H9 (cell line): ENCODE measurements around the gene TEX19. TPM values are rescaled to one million over a fixed set of nuclear protein-coding genes. Genes with fewer than 3 reads are reported as not detected.

Source experiments
- DNase-seq: peaks from one replicate; pipeline ENCODE4 v3.0.0-alpha.2; 2017
- H2AFZ ChIP-seq: one replicate; pipeline ENCODE4 v1.6.1; 2013; ENCODE audit warnings: mild to moderate bottlenecking, low read length, control low read depth, moderate library complexity
- H2AK5ac ChIP-seq: 2 replicates; pipeline ENCODE4 v1.6.1; 2013; ENCODE audit warnings: low read length, control low read depth, mixed read lengths; ENCODE audit not compliant: insufficient read length
- H2BK120ac ChIP-seq: one replicate; pipeline ENCODE4 v1.6.1; 2013; ENCODE audit warnings: low read depth, mild to moderate bottlenecking, low read length, control low read depth, inconsistent platforms; ENCODE audit not compliant: poor library complexity, severe bottlenecking
- H2BK12ac ChIP-seq: 2 replicates; pipeline ENCODE4 v1.6.1; 2013; ENCODE audit warnings: low read length, control low read depth, mixed read lengths, low read depth; ENCODE audit not compliant: insufficient read length
- H2BK15ac ChIP-seq: 2 replicates; pipeline ENCODE4 v1.6.1; 2013; ENCODE audit warnings: low read depth, low read length, control low read depth
- H2BK20ac ChIP-seq: one replicate; pipeline ENCODE4 v1.6.1; 2013; ENCODE audit warnings: low read depth, mild to moderate bottlenecking, low read length, control low read depth, inconsistent platforms; ENCODE audit not compliant: poor library complexity, severe bottlenecking
- H2BK5ac ChIP-seq: 2 replicates; pipeline ENCODE4 v1.6.1; 2013; ENCODE audit warnings: low read length, control low read depth, mixed read lengths; ENCODE audit not compliant: insufficient read length
- H3K14ac ChIP-seq: 2 replicates; pipeline ENCODE4 v1.6.1; 2013; ENCODE audit warnings: low read length, control low read depth; ENCODE audit not compliant: insufficient read depth
- H3K18ac ChIP-seq: 2 replicates; pipeline ENCODE4 v1.6.1; 2013; ENCODE audit warnings: low read depth, mild to moderate bottlenecking, mixed read lengths, low read length, control low read depth; ENCODE audit not compliant: insufficient read length
- H3K23ac ChIP-seq: 2 replicates; pipeline ENCODE4 v1.6.1; 2013; ENCODE audit warnings: low read length, control low read depth, mixed read lengths, low read depth; ENCODE audit not compliant: insufficient read length
- H3K23me2 ChIP-seq: 2 replicates; pipeline ENCODE4 v1.6.1; 2013; ENCODE audit warnings: low read depth, mild to moderate bottlenecking, mixed read lengths, low read length, control low read depth; ENCODE audit not compliant: insufficient read length, poor library complexity, severe bottlenecking
- H3K27ac ChIP-seq: 2 replicates; pipeline ENCODE4 v1.5.1; 2013; ENCODE audit warnings: low read length, control low read depth, mixed read lengths, low read depth; ENCODE audit not compliant: insufficient read length
- H3K27me3 ChIP-seq: 2 replicates; pipeline ENCODE4 v1.6.1; 2013; ENCODE audit warnings: low read length, control low read depth, inconsistent platforms; ENCODE audit not compliant: insufficient read depth
- H3K4ac ChIP-seq: 2 replicates; pipeline ENCODE4 v1.6.1; 2013; ENCODE audit warnings: low read depth, mild to moderate bottlenecking, control low read depth, inconsistent platforms, low read length, moderate library complexity
- H3K4me1 ChIP-seq: 2 replicates; pipeline ENCODE4 v1.6.1; 2013; ENCODE audit warnings: low read length, control low read depth, inconsistent platforms; ENCODE audit not compliant: insufficient read depth
- H3K4me2 ChIP-seq: 2 replicates; pipeline ENCODE4 v1.6.1; 2013; ENCODE audit warnings: low read length, control low read depth, mixed read lengths; ENCODE audit not compliant: insufficient read length, insufficient read depth
- H3K56ac ChIP-seq: 2 replicates; pipeline ENCODE4 v1.6.1; 2013; ENCODE audit warnings: low read depth, mild to moderate bottlenecking, mixed read lengths, low read length, control low read depth; ENCODE audit not compliant: insufficient read length
- H3K79me1 ChIP-seq: 2 replicates; pipeline ENCODE4 v1.6.1; 2013; ENCODE audit warnings: low read depth, mild to moderate bottlenecking, moderate library complexity, low read length, control low read depth, inconsistent platforms; ENCODE audit not compliant: insufficient read depth, poor library complexity, severe bottlenecking
- H3K79me2 ChIP-seq: 2 replicates; pipeline ENCODE4 v1.6.1; 2013; ENCODE audit warnings: low read length, control low read depth, inconsistent platforms; ENCODE audit not compliant: insufficient read depth
- H3K9ac ChIP-seq: 2 replicates; pipeline ENCODE4 v1.6.1; 2013; ENCODE audit warnings: low read length, control low read depth, mixed read lengths; ENCODE audit not compliant: insufficient read length; ENCODE audit errors: extremely low read depth
- H3K9me3 ChIP-seq: one replicate; pipeline ENCODE4 v1.6.1; 2013; ENCODE audit warnings: low read depth, low read length, inconsistent platforms; ENCODE audit not compliant: control insufficient read depth
- H3T11ph ChIP-seq: one replicate; pipeline ENCODE4 v1.6.1; 2013; ENCODE audit warnings: mild to moderate bottlenecking, low read length, control low read depth, inconsistent platforms
- H4K20me1 ChIP-seq: one replicate; pipeline ENCODE4 v1.6.1; 2013; ENCODE audit not compliant: control insufficient read depth, insufficient read length, insufficient read depth
- H4K5ac ChIP-seq: 2 replicates; pipeline ENCODE4 v1.6.1; 2013; ENCODE audit warnings: low read depth, mild to moderate bottlenecking, mixed read lengths, low read length, control low read depth; ENCODE audit not compliant: insufficient read length
- H4K8ac ChIP-seq: replicated peaks from 2 replicates; pipeline ENCODE4 v1.6.1; 2013; ENCODE audit warnings: low read length, control low read depth, mixed read lengths, low read depth; ENCODE audit not compliant: insufficient read length
- H4K91ac ChIP-seq: 2 replicates; pipeline ENCODE4 v1.6.1; 2013; ENCODE audit warnings: low read depth, mild to moderate bottlenecking, moderate library complexity, mixed read lengths, low read length, control low read depth; ENCODE audit not compliant: insufficient read length
- H3K27ac Mint-ChIP-seq, 3 experiments: 2 replicates in 2 of 3; 3 replicates in 1 of 3; pipeline ENCODE4 v1.8.0; 2020 to 2021; ENCODE audit warnings: mixed read lengths in 3 of 3, mild to moderate bottlenecking in 1 of 3, moderate library complexity in 1 of 3
- H3K27me3 Mint-ChIP-seq: 2 replicates; pipeline ENCODE4 v1.8.0; 2021; ENCODE audit warnings: low read depth, mild to moderate bottlenecking, moderate library complexity, mixed read lengths
- H3K36me3 Mint-ChIP-seq, 3 experiments: 2 replicates in 2 of 3; 3 replicates in 1 of 3; pipeline ENCODE4 v1.8.0; 2020 to 2021; ENCODE audit warnings: low read depth in 3 of 3, mixed read lengths in 3 of 3; ENCODE audit not compliant: insufficient read depth in 1 of 3
- H3K4me1 Mint-ChIP-seq, 2 experiments: 2 replicates each; pipeline ENCODE4 v1.8.0; 2020; ENCODE audit warnings: mixed read lengths in 2 of 2
- H3K4me3 Mint-ChIP-seq, 2 experiments: 2 replicates in 1 of 2; 3 replicates in 1 of 2; pipeline ENCODE4 v1.8.0; 2020 to 2021; ENCODE audit warnings: mild to moderate bottlenecking in 2 of 2, mixed read lengths in 2 of 2, moderate library complexity in 1 of 2
- H3K9me3 Mint-ChIP-seq, 2 experiments: 2 replicates in 1 of 2; 3 replicates in 1 of 2; pipeline ENCODE4 v1.8.0; 2020; ENCODE audit warnings: mild to moderate bottlenecking in 2 of 2, mixed read lengths in 2 of 2, moderate library complexity in 1 of 2
- CTCF ChIP-seq: fragments of 200-600 bp; sonication (generic); conservative IDR thresholded peaks from 3 replicates; pipeline ENCODE4 v1.8.0; 2021; ENCODE audit warnings: antibody characterized with exemption, mild to moderate bottlenecking
- WGBS: extraction: QIAGEN DNeasy Blood & Tissue Kit; methylation state at CpG from one replicate; pipeline ENCODE4 v1.1.7; 2013; ENCODE audit warnings: missing lambda C conversion rate, low lambda C conversion rate, mixed read lengths; ENCODE audit not compliant: insufficient read length; ENCODE audit errors: extremely low coverage; 5-methylcytosine and 5-hydroxymethylcytosine counted together
- total RNA-seq: library from RNA; stranded (reverse); gene quantifications from 2 replicates; pipeline ENCODE4 v1.2.1, GENCODE V29; 2021

The TEX19 gene
- total RNA-seq, 1 experiment from 2014 or later: 1.4 TPM

- DNase-seq: no peak
- Histone ChIP-seq H3K79me2 (no peaks in the 10 kb centered on the region), H3K4me1 (no peaks in the 10 kb centered on the region), H3K4me2 (no peak overlapping the region), H2BK15ac (no peak overlapping the region), H2BK12ac (no peak overlapping the region), H3K23ac (no peak overlapping the region), H3K27ac (no peak overlapping the region), H4K20me1 (no peaks in the 10 kb centered on the region), H2BK120ac (no peak overlapping the region), H3K23me2 (no peaks in the 10 kb centered on the region), H4K8ac (no peak overlapping the region), H2BK5ac (no peak overlapping the region), H3K27me3 (no peaks in the 10 kb centered on the region), H4K5ac (no peak overlapping the region), H2AFZ (no peak overlapping the region), H3T11ph (no peak overlapping the region), H2BK20ac (no peak overlapping the region), H3K56ac (no peak overlapping the region), H3K18ac (no peak overlapping the region), H3K9me3 (no peaks in the 10 kb centered on the region), H3K79me1 (no peaks in the 10 kb centered on the region), H3K4ac (no peak overlapping the region), H2AK5ac (no peak overlapping the region), H3K14ac (no peak overlapping the region), H4K91ac (no peak overlapping the region), H3K9ac (no peak overlapping the region)
- Mint-ChIP-seq H3K9me3 (no peaks in the 10 kb centered on the region), H3K27ac (peak overlapping the region in 1 of 3 experiments; percentile 58; a peak in 1 of 7 replicates), H3K4me3 (no peak overlapping the region), H3K36me3 (no peaks in the 10 kb centered on the region), H3K4me1 (peaks cover 4 to 10% of the 10 kb centered on the region in 2 experiments; a peak in 3 of 4 replicates), H3K27me3 (peaks cover 11% of the 10 kb centered on the region)
- no peak for TF ChIP-seq CTCF
- no CpG with 5 or more reads among the region's 21 CpGs for WGBS
Observed at GRCh38 chr17:82351254-82351712, 7.8 kb upstream of the TEX19 start.
